CD4-positive, alpha-beta T cell treated with Interleukin-1 beta for 1 hour (primary cell): Measurements from ENCODE around the gene OPRD1.
"Not testable (repeated sequence)": the region's sequence is repeated elsewhere in the genome, so short reads cannot be mapped to it uniquely, and the experiment has no call there.

Experiments used
- DNase-seq, 2 donors: peaks; one replicate each; pipeline ENCODE4 v3.0.0-alpha.2; 2020 to 2022

OPRD1 gene

GRCh38 chr1:28811766-28812668 is at the start of gene OPRD1:
TSS of gene OPRD1 (plus strand) at chr1:28812170. CDS start at chr1:28812384, 214 bp downstream.
- no peak for DNase-seq

DNA sequence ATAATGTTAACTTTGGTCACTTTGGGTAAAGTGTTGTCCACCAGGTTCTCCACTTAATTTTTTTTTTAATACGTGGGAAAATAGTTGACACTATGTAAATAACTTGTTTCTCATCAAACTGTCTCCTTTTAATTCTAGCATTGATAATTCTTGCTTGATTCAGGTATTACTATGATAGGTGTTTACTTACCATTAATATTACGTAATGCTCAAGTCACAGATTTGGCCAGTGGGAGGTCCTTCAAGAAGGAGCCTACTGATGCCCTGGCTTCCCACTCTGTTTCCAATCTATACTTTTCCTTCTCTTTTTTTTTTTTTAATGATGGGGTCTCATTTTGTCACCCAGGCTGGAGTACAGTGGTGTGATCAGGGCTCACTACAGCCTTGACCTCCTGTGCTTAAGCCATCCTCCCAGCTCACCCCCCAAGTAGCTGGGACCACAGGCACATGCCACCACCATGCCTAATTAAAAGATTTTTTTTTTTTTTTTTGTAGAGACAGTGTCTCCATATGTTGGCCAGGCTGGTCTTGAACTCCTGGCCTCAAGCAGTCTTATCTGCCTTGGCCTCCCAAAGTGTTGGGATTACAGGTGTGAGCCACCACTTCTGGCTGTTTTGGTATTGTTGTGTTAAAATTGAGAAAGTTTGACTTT is 45.3 kb upstream of the OPRD1 start:
- DNase-seq = no peak

DNA sequence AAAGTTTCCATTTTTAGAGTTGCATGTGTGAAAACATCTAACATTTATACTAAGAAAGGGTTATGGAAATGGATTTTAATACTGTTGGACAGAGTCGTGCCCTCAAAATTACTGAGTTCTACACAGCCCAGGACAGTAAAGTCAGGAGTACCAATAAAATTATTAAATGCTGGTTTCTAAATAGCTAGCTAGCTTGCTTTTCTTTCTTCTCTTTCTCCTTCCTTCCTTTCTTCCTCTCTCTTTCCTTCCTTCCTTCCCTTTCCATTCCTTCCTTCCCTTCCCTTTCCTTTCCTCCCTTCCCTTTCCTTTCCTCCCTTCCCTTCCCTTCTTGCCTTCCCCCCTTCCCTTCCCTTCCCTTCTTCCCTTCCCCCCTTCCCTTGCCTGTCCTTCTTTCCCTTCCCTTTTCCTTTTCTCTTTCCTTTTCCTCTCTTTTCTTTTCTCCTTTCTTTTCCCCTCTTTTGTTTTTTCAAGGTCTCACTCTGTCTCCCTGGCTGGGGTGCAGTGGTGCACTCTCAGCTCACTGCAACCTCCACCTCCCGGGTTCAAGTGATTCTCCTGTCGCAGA is 41.3 kb upstream of the OPRD1 start:
- no peak for DNase-seq

DNA sequence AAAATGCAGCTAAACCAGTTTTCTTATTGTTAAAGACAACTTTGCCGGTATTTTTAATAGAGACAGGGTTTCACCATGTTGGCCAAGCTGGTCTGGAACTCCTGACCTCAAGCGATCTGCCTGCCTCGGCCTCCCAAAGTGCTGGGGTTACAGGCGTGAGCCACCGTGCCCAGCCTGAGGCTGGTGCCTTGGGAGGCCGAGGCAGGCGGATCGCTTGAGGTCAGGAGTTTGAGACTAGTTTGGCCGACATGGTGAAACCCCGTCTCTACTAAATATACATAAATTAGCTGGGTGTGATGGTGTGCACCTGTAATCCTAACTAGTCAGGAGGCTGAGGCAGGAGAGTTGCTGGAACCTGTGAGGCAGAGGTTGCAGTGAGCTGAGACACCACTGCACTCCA is 40.0 kb upstream of the OPRD1 start:
- not testable (repeated sequence) for DNase-seq

DNA sequence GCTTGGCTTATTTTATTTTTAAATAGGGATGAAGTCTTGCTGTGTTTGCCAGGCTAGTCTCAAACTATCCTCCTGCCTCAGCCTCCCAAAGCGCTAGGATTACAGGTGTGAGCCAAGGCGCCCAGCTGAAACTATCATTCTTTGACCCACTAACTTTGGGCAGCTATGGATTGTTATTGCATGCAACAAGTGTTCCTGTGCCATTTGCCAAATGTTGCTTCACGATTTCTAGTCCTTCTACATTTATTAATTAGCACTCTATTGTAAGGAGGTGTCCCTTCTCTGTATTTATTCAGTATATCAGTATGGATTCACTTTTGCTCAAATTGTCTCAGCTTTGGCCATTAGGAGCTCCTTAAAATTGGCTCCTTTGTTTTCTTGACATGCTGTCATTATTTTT is 38.9 kb upstream of the OPRD1 start:
- no peak for DNase-seq

DNA sequence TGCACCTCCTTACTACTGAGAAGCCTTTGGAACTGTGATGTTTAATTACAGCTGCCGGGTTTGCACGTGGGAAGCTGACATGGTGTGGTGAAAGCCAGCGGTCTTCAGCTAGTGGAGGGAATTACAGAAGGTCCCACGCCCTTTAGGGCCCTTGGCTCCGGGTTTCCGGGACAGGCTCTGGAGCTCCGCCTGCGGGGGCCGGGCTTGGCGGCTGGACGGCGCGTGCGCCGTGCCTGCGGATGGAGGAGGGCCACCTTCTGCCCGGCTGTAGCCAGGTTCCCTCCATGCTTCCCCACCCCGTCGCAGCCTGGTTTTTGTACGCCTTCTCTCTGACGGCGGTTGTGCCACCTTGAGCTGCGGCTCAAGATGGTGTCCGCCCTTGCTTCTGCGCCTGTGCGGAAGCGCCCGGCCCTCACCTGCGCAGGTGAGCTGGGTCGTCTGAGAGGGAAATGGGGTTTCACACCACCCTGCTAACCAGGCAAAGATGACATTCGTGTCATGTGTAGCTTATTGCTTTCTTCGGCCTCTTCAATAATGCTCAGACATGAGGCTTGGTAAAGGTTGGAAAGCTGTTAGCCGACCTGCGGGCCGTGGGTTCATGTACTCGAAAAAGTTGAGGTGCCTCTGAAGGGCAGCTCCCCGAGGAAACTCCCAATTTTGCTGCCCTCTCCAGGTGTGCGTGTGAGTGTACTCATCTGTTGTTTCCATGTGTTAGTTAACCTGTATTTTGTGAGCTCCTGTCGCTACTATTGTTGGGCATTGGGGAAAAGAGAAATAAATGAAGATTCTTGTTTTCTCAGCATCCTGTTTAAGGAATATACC is 36.6 kb upstream of the OPRD1 start:
- peak; percentile 79 to 80 for DNase-seq

- DNase-seq = no peak
These were observed 35.6 kb upstream of the OPRD1 start for GRCh38 chr1:28776341-28776740.

DNA sequence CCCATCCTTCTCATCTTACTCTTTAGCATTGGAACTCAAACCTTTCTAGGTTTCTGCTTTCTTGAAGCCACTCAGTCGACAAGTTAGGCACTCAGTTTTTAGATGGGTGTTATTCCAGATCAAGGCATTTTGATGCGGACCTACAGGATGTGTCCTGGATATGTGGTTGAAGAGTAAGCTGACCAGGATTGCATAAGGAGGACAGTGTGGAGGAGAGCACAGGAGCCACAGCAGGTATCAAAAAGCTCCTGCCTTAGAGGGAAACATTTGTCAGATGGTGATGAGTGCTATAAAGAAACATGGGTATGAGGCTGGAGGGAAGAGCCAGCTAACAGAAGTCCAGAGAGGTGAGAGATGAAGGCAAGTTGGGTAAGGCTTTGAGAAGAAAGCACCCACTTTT is 33.9 kb upstream of the OPRD1 start:
- DNase-seq = no peak

- DNase-seq = no peak
These were observed 32.1 kb upstream of the OPRD1 start for GRCh38 chr1:28779751-28780408.

GRCh38 chr1:28781305-28781704 is 30.7 kb upstream of the OPRD1 start:
- no peak for DNase-seq

- no peak for DNase-seq
These were observed 30.0 kb upstream of the OPRD1 start for GRCh38 chr1:28782011-28782410.

DNA sequence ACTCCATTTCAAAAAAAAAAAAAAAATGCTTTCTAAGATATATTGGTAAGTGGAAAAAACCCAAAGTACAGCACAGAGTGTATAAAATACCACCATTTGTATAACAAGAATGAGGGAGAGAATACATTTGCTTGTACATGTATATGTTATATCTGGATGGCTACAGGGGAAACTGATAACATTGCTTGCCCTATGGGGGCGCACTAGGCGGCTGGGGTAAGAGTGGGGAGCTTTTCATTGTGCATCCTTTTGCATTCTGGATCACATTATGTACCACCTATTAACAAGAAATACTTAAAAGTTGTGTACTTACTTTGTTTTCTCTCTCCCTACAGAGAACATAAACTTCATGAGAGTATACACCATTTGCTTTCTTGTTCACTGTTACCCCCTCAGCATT is 28.6 kb upstream of the OPRD1 start:
- DNase-seq = no peak

DNA sequence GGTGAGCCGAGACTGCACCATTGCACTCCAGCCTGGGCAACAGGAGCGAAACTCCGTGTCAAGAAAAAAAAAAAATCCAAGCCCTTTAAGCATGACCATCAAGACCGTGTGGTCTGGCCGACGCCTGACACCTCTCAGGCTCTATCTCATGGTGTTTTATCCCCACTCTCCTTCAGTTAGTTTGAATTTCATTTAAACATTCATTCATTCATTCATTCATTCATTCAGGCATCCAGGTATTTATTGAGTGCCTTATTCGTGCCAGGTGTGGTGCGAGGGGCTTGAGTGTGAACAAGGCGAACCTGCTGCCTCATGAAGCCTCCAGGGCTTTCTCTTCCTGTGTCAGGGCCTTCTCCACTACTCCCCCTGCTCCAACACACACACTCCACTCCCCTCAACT is 22.6 kb upstream of the OPRD1 start:
- DNase-seq = no peak

GRCh38 chr1:28789816-28790215 is 22.2 kb upstream of the OPRD1 start:
- DNase-seq = no peak

- no peak for DNase-seq
These were observed 21.5 kb upstream of the OPRD1 start for GRCh38 chr1:28790377-28791035.

DNA sequence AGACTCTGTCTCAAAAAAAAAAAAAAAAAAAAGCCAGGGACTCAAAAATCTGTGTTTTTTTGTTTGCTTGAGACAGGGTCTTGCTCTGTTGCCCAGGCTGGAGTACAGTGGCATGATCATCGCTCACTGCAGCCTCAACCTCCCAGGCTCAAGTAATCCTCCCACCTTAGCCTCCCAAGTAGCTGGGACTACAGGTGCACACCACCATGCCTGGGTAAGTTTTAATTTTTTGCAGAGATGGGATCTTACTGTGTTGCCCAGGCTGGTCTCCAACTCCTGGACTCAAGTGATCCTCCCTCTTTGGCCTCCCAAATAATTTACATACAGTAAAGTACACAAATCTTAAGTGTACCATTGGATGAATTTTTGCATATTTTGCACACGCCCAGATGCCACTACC is 20.0 kb upstream of the OPRD1 start:
- DNase-seq = not testable (repeated sequence)

GRCh38 chr1:28792644-28793121 is 19.3 kb upstream of the OPRD1 start:
- DNase-seq = no peak

DNA sequence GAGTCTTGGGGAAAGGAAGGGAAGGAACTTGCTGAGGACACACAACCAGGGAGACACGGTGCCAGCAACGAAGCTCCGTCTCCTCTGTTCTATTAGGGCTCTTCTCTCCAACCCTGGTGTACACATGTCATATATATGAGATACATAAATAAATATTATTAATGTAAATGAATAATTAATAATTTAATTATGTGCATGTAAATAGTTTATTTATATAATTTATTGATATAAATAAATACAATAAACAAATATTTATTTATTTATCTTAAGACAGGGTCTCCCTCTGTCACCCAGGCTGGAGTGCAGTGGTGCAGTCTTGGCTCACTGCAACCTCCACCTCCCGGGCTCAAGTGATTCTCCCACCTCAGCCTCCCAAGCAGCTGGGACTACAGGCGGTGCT is 17.4 kb upstream of the OPRD1 start:
- not testable (repeated sequence) for DNase-seq

DNA sequence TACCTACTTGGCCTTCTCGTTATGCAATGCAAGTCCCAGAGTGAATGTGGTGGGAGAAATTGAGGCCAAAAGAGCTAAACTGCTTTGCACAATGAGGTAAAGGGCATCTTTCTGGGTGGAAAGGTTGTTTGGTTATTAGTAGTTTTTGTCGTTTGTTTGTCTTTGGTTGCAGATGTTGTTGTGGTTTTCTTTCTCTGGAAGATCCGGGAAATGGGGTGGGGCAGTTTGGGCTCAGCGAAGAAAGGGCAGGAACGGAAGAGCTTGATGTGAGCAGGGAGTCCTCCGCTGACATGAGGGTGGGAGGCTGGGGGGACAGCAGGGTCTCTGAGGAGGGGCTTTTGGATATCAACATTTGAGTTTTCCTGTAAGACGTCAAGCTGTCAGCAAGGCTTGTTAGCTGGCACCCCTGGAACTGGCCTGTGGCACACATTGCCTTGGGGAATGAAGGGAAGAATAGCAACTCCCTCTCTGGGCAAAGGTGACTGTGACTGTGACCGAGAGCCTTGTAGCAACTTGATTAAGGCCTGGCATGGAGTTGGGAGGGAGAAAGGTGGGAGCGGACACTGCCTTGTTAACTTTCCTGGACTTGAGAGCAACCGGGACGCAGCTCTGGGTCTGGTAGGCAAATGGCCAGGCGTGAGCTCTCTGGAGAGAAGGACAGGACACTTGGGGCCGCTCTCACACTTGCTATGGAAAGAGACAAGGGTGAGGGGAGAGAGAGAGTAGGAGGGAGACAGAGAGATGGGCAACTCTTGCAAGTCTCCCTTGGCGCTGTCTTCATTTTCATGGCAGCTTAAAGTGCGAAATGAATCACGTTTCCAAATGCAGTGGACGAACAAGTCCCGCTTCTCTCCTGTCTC is 15.4 kb upstream of the OPRD1 start:
- DNase-seq = no peak

DNA sequence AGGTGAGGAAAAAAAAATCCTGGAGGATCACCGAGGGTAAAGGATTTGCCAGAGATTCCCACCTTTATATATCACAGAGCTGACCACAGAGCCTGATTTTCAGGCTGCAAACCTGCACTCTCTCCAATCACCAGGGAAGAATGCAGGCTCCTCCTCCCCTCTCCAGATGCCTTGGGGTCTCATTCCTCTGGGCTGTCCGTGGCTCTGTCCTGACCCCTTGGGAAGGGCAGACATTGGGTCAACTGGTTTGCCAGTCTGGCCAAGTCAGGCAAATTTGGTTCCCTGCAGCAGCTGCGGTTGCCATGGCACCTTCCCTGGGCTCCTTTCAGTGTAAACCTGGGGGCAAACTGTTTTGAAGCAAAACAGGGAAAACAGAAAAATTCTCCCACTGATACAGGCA is 11.6 kb upstream of the OPRD1 start:
- DNase-seq = no peak

GRCh38 chr1:28801461-28801860 is 10.5 kb upstream of the OPRD1 start:
- no peak for DNase-seq
